HG02678 (cell line): Measurements from ENCODE around the gene ARL4D.
"Not testable (repeated sequence)": the region's sequence is repeated elsewhere in the genome, so short reads cannot be mapped to it uniquely, and the experiment has no call there.

Source experiments
- ATAC-seq: cut with Tn5 transposase; IDR thresholded peaks from one replicate; pipeline ENCODE4 v1.9.1; 2021; ENCODE audit warnings: mild to moderate bottlenecking, moderate library complexity; ENCODE audit not compliant: unreplicated experiment

The ARL4D gene

DNA sequence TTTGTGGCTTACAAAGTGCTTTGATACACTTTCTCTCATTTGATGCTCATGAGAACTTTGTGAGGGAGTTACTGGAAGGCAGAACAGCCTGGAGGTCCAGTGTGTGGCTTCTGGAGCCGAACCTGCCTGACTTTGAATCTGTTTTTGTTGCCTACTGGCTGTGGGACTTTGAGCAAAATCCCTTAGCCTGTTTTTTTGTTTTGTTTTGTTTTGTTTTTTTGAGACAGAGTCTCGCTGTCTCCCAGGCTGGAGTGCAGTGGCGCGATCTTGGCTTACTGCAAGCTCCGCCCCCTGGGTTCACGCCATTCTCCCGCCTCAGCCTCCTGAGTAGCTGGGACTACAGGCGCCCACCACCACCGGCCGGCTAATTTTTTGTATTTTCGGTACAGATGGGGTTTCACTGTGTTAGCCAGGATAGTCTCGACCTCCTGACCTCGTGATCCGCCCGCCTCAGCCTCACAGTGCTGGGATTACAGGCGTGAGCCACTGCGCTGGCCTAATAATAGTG, 20.6 kb downstream of the ARL4D start:
- not testable (repeated sequence) for ATAC-seq

DNA sequence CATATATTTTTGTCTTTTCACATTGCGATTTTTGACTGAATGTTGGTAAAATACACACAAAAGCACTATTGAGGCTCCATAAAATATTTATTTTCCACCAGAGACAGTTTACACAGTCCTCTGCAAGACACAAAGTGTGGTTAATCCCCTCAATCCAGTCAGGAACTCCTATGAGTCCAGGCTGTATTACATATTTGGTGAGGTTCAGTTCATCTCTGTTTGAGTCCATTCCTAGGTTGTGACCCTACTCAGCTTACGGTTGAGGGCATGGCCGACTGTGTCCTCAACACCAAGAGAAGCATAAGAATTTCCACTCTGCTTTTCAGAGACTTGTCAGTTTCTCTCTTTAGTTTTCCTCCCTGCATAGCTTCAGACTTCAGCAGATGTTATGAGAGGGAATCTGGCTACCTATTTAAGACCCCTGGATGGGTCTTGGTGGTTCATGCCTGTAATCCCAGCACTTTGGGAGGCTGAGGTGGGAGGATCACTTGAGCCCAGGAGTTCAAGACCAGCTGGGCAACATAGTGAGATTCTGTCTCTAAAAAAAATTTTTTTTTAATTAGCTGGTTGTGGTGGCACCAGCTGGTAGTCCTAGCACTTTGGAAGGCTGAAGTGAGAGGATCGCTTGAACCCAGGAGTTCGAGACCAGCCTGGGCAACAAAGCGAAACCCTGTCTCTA, 25.1 kb downstream of the ARL4D start:
- ATAC-seq = no peak

DNA sequence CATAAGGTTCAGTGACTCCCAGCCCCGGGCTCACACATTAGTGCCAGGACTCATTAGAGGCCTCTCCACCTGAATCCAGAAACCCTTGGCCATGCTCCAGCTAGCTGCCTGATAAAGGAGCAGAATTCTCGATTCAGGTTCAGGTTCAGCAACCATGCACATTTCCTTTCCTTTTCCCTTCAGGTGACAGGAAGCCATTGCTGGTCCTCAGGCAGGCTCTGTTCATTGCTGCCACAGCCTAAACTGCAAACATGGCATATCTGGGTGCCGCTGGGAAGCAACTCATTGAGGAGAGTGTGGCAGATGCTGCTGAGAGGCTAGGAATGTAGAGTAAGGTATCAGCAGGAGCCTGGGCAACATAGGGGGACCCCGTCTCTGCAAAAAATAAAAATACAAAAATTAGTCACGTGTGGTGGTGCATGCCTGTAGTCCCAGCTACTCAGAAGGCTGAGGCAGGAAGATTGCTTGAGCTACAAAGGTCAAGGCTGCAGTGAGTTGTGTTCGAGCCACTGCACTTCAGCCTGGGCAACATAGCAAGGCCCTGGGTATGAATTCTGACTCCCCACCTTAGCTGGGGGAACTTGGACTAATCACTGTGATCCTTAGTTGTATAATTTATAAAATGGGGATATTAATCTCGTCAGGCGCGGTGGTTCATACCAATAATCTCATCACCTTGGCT, 28.7 kb downstream of the ARL4D start:
- no peak for ATAC-seq

DNA sequence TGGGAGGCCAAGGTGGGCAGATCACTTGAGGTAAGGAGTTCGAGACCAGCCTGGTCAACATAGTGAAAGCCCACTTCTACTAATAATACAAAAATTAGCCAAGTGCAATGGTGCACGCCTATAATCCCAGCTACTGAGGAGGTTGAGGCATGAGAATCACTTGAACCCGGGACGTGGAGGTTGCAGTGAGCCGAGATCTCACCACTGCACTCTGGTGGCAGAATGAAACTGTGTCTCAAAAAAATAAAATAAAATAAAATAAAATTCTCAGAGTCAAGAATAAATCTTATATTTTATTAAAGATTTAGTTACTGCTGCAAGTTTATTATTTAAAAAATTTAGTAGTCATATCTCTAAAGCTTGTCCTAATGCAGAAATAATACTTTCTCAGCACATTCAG, 29.7 kb downstream of the ARL4D start:
- no peak for ATAC-seq

DNA sequence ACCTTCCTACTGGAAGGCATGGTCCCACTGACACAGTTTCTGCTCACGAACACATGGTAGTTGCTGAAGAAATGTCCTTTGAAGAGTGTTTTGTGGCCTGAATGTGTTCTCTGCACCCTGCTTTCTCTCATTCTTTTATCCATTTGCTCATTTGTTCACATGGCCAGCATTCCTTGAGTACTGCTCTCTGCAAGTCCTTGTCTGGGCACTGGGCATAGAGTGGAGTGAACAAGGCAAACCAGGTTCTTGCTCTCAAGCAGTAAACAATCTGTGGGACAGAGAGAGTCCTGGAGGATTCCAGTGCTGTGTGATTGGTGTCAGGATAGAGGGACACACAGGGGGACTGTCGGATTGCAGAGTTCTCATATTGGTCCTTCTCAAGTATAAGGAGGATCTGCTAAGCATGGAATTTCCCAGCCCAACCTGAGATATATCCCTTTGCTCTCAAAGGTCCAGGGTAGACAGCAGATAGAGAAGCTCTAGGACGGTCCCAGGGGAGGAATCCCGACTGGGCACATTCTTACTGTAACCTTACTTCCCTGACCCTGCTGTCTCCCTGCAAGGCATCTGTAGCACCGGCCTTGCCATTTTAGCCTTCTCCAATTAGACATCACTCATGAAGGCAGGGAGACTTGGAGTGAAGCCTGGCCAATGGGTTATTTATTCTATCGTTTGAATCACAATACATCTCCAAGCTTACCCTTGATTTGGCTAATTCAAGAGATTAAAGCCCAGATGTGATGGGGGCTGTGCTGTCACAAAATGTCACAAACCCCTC, 32.3 kb downstream of the ARL4D start:
- ATAC-seq = no peak

DNA sequence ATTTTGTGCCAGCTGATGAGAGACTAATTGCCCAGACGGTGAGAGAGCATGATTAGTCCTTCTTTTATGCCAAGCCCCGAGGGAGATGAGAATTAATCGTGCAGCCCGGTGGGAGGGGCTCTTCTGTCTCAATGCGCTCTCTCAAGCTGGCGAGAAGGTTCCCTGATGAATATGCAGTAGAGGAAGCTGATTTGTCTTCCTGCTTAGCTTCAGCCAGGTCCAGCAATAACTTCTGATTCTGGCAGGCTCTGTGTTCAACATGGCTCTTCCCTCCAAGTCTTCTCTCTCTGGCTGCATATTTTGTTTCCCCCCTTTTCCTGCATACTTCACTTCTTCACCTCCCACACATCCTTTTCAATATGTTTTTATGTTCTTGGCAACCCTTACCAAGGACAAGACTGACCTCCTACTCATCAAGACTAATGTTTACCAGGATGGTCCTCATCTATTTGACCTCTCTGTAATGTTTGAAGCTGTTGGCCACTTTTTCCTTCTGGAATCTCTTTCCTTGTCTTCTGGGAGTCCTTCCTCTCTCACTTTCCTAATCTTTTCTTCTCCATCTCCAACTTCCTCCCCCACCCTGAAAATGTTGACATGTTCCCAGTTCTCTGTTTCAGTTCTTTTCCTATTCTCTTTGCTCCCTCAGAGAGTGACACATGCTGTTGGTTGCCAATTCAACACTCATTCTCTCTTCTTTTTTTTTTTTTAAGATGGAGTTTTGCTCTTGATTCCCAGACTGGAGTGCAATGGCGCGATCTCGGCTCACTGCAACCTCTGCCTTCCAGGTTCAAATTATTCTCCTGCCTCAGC, 33.1 kb downstream of the ARL4D start:
- ATAC-seq = no peak

DNA sequence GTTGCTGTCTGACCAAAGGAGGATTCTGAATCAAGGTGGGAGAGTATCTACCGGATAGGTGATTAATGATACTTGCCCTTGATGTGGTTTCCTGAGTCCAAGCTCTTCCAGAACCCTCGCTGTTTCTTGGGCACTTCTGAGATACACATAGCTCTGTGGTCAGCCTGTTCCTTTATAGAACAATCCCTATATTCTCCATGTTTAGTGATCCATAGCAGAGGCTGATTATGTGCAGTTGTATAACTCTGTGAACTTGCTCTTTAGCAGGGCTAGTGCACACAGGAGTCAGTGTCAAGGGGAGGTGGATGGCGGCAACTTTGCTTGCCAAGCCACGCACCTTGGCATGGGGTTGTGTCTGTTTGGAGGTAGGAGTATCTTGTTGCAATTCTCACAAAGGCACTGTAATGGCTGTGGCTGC, 36.1 kb downstream of the ARL4D start:
- no peak for ATAC-seq

DNA sequence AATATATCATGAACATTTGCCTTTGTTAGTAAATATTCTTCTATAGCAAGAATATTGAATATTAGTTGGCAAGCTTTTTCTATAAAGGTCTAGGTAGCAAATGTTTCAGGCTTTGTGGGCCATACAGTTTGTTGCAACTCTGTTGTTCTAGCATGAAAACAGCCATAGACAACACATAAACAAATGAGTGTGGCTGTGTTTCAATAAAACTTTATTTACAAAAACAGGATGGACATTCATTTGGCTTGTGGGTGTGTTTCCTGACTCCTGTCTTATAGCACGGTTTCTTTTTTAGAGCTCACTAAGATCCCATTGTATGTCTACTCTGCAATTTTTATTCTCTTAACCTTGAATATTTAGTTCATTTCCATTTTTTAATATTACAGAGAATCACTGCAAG, 39.0 kb downstream of the ARL4D start:
- no peak for ATAC-seq

DNA sequence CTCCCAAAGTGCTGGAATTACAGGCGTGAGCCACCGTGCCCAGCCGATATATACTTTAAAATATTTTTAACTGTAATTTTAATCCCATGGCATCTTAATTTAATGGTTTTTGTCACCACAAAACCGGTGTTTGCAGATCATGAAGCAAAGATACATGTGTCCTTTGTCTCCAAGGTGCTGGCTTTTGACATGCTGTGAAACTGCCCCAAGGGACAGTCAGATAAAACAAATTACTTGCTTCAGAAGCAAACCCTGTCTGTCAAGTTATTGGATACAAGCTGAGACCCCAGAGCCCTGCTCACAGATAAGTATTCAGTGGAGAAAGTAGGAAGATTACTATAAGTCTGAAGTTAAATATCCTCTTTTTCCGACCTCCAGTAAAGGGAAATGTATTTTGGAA, 39.8 kb downstream of the ARL4D start:
- ATAC-seq = no peak

DNA sequence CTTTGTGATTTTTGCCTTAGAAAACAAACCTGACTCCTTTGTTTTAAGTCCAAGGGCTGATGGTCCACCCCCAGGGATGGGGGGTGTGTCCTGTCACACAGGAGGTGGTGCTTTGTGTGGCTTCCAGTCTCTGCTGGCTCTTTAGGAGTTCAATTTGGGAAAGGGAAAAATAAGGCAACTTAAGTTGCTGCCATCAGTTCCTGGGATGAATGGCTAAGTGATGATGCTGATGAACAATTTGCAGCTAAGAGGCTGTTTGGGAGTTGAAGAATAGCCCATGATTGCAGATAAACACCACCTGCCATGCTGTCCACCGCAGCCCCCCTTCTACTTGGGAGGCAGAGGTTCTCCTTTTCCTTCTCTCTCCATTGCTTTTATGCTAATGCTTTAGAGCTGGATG, 40.2 kb downstream of the ARL4D start:
- no peak for ATAC-seq

DNA sequence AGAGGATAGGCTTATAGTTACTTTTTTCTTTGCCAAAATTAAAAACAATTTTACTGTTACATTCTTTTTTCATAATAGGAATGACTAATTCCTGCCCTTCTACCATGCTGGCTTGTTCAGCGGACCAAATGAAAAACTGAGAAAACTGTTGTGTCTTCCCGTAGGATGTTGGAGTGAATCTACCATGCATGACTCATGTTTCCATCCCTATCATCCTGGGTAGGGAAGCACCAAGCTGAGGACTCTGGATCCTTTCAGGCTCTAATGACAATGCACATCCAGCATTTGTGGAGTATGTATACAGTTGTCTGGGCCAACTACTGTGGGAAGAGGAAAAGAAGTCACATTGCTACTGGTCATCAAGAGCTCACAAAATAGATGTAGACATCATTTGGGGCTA, 43.9 kb downstream of the ARL4D start:
- ATAC-seq = no peak

DNA sequence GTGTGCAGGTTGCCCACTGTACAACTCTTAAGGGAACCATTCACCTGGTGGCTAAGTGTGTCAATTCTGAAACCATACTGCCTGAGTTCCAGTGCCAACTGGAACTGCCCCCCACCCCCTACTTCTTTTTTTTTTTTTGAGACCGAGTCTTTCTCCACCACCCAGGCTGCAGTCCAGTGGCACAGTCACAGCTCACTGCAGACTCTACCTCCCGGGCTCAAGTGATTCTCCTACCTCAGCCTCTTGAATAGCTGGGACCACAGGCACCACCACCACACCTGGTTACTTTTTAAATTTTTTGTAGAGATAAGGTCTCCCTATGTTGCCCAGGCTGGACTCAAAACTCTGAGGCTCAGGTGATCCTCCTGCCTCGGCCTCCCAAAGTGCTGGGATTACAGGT, 44.6 kb downstream of the ARL4D start:
- ATAC-seq = no peak

DNA sequence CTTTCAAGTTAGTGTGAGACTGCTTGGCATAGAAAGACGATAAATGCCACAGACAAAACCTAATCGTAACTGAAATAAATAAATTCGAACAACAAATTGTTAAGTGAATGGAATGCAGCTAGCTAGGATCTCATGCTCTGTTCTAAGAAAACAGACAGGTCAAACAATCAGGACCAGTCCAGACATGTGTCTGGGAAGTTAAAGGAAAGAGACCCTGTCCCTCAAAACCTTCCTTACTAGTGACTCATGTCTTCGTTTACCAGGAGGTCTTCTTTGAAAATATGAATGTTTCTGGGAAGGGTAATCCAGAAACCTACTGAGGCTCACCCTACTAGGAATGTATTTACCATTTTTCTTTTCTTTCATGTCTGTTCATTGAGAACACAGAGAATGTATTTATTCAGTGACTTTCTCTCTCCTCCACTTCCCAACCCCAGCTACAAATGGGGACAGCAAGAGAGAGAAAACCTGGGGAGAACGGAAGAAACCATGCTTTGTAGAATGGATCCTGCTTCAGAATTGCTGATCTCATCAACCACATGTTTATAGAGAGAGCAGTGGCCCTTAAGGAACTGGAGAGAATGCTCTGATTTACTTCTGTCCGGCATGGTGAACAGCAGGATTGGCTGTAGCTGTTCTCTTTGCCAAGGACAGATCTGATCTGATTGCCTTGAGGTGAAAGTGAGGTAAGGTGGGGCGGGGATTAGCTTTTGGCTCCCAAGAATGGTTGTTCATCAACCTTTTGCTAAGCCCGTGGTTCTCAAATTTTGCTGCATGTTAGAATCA, 45.6 kb downstream of the ARL4D start:
- ATAC-seq = no peak

DNA sequence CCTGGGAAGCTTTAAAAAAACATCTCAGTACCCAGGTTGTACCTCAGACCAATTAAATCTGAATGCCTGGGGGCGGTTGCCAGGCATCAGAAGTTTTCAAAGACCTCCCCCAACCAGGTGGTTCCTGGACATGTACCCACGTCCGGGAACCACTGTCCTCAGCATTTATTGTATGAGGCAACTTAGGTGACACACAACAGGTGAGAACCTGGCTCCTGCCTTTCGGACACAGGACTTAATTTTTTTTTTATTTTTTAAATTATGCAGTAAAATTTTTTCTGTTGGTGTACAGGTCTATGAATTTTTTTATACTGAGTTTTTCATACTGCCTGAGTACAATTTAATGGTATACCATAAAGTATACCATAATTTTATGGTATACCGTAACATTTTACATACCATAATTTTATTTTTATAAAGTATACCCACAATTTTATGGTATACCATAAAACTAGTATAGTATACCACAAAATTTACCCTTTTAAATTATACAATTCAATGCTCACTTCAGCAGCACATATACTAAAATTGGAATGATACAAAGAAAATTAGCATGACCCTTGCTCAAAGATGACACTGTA, 46.3 kb downstream of the ARL4D start:
- ATAC-seq = no peak

DNA sequence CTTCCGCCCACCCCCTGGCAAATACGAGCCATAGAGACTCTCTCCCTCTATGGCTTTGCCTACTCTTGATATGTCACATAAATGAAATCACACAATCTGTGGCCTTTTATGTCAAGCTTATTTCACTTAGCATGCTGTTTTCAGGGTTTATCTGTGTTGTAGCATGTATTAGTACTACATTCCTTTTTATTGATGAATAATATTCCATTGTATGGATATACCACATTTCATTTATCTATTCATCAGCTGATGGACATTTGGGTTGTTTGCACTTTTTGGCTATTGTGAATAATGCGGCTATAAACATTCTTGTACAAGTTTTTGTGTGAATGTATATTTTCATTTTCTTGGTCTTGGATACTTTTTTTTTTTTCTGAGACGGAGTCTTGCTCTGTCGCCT, 48.0 kb downstream of the ARL4D start:
- ATAC-seq = no peak

DNA sequence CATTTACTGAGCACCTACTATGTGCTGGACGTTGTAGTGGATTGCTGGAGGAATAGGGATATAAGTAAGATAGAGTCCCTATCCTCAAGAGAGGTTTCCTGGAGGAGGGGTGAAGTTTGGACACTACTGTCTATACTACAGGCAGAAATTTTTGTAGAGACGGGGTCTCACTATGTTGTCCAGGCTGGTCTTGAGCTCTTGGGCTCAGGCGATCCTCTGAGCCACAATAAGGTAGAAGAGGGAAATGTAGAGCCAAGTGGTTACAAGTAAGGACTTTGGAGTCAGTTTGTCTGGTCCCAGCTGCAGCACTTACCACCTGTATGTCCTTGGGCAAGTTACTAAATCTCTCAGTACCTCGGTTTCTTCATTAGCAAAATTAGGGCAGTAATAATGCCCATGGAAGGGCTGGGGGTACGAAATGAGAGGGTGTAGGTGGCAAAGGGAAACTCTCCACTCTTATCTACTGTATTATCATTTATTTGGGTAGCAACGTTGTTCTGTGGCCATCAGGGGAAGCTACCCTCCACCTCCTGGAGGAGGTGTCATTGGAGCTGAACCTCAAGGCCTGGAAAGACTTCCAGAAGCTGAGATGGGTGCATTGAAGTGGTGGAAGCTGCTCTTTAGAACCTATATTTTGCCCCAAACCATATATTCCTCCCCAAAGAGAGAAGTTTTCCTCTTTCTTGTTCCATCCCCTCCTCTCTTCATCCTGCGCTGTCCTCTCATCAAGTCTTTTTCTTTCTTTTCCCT, 50.1 kb downstream of the ARL4D start:
- ATAC-seq = no peak

DNA sequence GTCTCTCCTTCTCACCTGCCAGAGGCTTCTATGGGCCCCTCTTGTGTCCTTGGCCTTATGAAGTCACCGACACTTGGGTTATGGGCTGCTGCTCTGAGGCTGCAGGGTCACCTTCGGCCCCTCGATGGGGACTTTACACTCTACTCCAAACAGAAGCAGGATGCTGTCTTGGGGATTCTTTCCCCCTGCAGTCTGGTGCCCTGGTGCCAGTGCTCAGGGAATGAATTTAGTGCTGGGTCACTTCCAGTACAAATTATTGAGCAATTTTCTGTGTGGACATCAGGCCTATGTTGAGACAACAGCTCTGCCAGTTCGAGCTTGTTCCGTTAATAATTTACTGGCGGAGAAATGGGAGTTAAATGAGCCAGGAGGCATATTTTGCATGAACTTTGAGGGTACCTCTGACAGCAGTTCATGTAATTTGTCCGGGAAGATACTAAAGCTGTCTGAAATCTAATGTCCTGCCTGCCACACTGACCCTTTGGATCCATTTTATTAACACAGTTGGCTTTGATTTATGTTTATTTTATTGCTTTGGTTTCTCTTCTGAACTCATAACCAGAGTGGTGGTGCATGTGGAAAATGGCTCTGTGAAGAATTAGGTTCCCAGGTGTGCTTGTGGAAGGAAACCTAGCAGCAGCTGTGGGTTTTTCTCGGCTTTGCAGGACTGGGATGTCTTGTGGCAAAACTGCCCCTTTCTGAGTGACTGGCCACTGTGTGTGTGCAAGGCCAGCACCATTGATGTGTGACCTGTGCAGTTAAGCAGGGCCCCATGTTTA, 50.9 kb downstream of the ARL4D start:
- ATAC-seq = no peak
